Measurements from ENCODE around the gene DUSP15.

Gene DUSP15

DNA sequence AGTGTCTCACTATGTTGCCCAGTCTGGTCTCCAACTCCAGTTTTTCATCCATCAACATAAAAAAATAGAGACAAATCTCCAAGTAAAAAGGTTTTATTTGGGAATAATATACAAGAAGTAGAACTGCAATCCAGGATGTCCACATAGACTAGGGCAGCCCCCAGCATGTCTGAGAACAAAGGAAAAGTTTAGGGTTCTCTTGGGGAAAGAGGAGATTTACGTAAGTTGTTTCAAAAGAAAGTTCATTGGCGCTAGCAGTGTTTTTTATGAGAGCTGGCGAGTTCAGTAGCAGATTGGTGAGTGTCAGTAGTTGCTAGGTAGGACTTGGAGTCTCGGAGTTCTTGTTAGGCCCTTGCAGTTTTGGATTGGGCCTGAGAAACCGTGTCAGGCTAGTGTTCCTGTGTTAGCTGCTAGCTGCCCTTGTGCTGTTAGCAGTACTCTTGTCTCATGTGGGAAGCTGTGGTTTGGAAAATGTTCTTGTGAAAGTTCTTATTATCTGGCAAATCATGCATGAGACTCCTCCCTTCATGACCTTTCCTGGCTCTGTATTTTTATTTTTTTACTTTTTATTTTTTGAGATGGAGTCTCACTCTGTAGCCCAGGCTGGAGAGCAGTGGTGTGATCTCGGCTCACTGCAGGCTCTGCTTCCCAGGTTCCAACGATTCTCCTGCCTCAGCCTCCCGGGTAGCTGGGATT lies 24.8 kb upstream of the DUSP15 start:
- DNase-seq (peak; percentile 13), ATAC-seq (peak; percentile 78)

- DNase-seq (no peak), ATAC-seq (no peak)
Measured at GRCh38 chr20:31890646-31891045, 20.3 kb upstream of the DUSP15 start.

- no peak for DNase-seq
- no peak for ATAC-seq
Measured at GRCh38 chr20:31883829-31884228, 13.5 kb upstream of the DUSP15 start.

DNA sequence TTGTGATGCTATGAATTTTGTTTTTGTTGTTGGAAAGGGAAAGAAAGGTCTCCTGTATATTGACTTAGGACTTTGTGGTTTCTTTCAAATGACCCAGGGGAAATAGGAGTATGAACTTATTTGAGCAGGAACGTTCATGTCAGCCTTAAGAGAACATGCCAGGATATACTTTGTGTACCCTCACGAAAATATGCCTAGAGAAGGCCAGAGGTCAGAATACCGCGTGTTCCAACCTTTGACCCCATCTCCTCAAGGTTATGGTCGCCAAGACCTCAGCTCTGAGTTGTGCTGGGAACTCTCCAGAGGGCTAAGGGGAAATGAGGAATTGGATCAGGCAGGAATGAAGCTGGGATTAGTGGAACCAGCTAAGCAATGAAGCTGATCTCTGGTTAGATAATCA lies 11.6 kb upstream of the DUSP15 start:
- no peak for DNase-seq
- no peak for ATAC-seq

DNA sequence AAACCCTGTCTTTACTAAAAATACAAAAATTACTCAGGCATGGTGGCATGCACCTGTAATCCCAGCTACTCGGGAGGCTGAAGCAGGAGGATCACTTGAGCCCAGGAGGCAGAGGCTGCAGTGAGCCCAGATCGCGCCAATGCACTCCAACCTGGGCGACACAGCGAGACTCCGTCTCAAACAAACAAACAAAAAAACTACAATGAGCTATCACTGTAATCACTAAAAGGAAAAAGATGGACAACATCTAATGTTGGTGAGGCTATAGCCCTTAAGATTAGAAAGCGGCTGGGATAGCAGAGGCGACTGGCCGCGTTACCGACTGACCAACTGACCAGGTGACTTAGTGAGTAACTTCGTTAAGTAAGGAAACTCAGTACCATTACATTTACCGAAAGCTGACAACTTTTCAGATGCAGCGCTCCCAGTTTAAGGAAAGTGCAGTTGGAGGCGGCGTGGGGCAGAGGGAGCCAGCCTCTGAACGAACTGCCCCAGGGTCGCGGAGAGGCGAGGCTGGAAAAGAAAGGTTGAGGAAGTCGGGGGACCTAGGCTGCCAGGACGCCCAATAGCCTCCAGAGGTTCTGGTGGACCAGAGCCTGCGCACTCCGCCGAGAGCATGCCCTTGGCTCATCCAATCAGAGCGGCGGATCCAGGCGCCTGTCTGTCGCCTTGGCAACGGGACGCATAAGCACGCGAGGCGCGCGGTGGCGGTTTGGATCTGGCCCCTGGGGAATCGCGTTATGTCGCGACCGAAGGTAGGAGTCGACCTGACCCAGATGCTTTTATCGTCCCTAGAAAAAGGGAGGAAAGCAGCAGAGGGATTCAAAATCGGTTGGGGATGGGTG lies 9.0 kb upstream of the DUSP15 start:
- peak; percentile 84 for DNase-seq
- peak; percentile 96 for ATAC-seq

GRCh38 chr20:31877684-31878083 lies 7.4 kb upstream of the DUSP15 start:
- no peak for ATAC-seq
- DNase-seq = no peak

DNA sequence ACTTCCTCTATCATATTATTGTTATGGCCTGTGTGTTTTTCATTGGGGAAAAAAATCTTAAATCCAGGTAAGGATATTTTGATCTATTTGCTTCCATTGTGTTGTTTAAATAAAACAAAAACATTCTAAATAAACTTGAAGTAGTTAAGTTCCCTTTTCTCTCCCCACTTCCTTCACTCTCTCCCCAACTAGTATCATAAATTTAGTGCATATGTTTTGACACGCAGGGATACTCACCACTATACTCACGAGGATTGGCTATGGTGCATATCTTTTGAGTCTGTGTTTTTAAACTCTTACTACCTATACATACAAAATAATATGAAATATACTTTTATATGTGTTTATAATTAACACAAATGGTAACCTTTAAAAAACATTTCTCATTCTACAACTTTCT lies 5.3 kb upstream of the DUSP15 start:
- DNase-seq = no peak
- no peak for ATAC-seq

- ATAC-seq = no peak
- DNase-seq = no peak
Measured at GRCh38 chr20:31872406-31872805, 2.1 kb upstream of the DUSP15 start.

GRCh38 chr20:31871618-31871954 lies 1.3 kb upstream of the DUSP15 start:
- DNase-seq (no peak), ATAC-seq (no peak)

DNA sequence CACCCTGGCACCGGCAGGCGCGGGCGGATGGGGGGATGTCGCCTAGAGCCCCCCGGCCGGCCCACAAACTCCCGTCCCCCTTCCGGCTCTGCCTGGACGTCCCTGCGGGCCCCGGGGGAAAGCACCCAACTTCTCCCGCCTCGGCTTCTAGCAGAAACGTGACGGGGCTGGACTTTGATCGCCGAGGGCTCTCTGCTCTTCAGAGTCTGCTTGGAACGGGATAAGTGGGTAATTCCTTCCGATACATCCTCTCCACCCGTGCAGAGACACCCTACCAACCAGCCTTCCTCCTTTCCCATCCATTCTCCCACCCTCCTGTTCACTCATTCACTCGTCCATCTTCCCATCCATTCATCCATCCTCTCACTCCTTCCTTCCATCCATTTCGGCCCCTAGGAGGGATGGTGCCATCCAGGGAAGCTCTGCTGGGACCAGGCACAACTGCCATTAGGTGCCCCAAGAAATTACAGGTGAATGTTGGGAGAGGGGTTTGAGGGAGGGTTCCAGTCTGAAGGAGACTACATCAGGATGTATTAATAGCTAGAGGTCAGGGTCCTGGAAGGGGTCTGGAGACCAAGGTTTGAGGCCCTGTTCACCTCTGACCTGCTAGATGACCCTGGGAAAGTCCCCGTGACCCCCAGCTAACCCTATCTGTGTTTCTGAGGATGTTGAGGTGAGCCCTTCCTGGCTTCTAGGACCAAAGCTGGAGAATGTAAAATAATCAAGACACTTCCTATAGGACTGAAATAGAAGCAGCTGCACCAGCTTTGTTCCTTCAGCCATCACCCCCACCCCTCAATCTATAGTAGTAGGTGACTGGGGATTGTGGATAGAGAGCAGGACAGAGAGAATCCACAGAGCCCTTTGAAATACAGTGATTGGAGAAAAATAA lies 645 bp upstream of the DUSP15 start:
- ATAC-seq (no peak), DNase-seq (no peak)

DNA sequence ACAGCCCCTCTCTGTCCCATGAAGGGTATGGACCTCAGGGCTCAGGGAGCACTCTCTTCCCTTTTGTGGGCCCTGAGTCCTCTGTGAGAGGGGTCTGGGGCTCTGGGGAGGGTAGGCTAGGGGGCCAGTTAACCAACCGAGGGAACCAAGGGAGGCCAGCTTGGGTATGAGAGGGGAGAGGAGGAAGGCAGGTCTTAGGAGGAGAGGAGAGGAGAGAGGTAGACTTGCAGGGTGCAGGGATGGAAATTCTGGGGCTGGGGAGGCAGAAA lies 720 bp downstream of the DUSP15 start:
- ATAC-seq = no peak

GRCh38 chr20:31868853-31869672 lies 1.3 kb downstream of the DUSP15 start:
- no peak for ATAC-seq
- no peak for DNase-seq

More for the DNA sequence above, 720 bp downstream of the DUSP15 start:
- DNase-seq = no peak

- no peak for ATAC-seq
- DNase-seq = no peak
Measured at GRCh38 chr20:31866221-31866620, 4.1 kb downstream of the DUSP15 start.

DNA sequence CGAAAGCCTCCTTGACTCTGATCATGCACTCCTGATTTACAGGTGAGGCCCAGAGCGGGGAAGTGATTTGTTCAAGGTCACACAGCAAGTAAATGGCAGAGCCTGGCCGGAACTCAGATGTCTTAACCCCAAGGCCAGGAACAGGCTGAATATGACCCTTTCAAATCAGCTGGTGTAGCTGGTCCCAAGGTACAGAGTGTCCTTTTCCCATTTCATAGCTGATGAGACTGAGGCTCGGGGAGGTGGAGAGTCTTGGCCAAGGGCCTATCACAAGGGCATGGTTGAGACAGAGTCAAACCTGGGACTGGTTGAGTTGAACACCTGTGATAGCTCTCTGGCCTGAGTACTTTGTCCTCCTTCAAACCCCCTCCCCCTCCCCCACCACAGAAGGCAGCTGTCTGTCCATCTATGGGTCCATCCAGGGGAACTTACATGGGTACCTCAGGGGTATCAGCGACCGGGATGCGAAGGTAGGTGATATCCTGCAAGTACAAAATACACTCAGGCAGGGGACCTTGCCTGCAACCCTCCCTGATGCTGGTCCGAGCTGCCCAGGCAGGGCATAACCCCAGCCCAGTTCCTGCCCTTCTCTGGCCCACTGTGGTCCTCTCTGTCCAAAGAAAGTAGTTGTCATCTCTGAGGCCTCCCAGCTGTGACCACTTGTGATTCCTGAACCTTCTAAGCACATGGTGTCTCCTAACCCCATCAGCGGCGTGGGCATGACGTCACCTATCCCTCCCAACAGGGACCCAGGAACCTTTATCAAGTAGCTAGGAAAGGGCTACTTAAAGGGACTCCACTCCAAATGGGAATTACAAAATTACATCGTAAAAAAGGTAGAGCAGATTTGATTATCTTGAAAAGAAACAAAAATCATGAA lies 5.6 kb downstream of the DUSP15 start:
- no peak for ATAC-seq
- DNase-seq = no peak

GRCh38 chr20:31863296-31864085 lies 6.8 kb downstream of the DUSP15 start:
- no peak for ATAC-seq
- no peak for DNase-seq

GRCh38 chr20:31862506-31862905 lies 7.8 kb downstream of the DUSP15 start:
- DNase-seq (no peak), ATAC-seq (no peak)

DNA sequence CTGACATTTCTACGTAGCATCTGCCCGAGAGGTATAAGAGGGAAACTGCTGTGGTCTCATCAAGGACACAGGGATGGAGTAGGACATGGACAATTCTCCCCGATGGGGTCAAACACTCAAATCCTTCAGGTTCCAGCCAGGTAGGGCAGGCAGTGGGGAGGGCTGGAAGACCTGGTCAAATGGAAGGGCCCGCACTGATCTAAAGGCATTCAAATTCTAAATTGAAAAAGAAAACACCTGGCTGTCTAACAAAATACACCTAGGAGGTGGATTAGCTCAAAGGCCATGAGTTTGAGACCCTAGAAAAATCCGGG lies 8.2 kb downstream of the DUSP15 start:
- DNase-seq (no peak), ATAC-seq (no peak)

DNA sequence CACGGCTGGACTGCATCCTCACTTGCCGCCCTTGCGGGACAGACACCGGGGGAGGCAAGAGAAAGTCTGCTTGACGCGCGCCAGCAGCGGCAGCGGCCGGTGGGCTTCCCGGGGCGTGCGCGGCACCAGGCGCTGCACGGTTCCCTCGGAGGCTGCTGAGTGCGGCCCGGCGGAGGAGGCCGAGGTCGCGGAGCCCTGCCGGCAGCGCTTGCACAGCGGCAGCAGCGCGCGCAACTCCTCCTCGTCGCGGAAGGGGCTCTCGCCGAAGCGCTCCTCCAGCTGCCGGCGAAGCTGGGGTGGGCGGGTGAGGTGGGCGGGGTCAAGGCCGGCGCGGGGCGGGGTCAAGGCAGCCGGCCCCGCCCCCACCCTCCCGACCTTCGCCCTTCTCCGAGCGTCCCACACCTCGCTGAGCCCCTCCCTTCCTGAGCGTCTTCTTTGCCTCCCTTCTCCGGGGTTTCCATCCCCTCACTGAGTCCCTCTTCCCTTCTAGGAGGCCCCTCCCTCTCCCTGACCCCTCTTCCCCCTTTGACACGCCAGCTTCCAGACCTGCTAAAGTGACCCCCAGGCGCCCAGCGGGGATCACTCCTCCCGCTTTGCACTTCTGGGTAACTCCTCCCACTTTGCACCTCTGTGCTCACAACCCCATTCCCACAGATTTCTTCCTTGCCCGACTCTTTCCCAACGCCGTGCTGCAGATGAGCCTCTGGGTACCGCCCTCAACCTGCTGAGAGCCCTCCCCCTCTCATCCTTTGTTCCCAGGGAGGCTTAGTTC lies 8.8 kb downstream of the DUSP15 start:
- peak; percentile 75 for DNase-seq
- ATAC-seq = peak; percentile 87

DNA sequence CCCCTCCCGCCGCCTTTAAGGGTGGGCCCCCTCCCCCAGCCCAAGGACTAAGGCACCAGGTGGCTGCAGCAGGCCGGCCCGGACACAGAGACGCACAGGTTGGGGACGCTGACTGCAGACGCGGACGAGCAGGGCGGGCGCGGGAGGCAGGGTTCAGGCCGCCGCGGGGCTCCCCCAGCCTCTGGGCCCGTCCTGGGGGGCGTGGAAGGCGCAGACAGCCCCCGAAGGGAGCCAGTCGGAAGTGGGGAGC lies 9.3 kb downstream of the DUSP15 start:
- no peak for DNase-seq
- no peak for ATAC-seq

All from stimulated activated naive CD8-positive, alpha-beta T cell treated with anti-CD3 and anti-CD28 coated beads, Interleukin-15, Interleukin-2, amounts not matched to agents 100 U/mL and 50 U/mL, for 24 hours (primary cell).